Left ventricle myocardium inferior (tissue), 1 donor: Measurements from ENCODE around the gene IGSF21. TPM values are rescaled to one million over a fixed set of nuclear protein-coding genes. Genes with fewer than 3 reads are reported as not detected.

Experiments
- DNase-seq: peaks from one replicate; pipeline ENCODE4 v3.0.0-alpha.2; 2020
- H3K27ac ChIP-seq: fragments of 200-600 bp; replicated peaks from 2 replicates; pipeline ENCODE4 v1.8.0; 2021
- H3K27me3 ChIP-seq: fragments of 200-600 bp; 2 replicates; pipeline ENCODE4 v1.8.0; 2021; ENCODE audit warnings: low read depth
- H3K36me3 ChIP-seq: fragments of 200-600 bp; 2 replicates; pipeline ENCODE4 v1.8.0; 2021
- H3K4me1 ChIP-seq: fragments of 200-600 bp; 2 replicates; pipeline ENCODE4 v1.8.0; 2021
- H3K4me3 ChIP-seq: fragments of 200-600 bp; 2 replicates; pipeline ENCODE4 v1.8.0; 2021; ENCODE audit warnings: mild to moderate bottlenecking, moderate library complexity
- H3K9me3 ChIP-seq: fragments of 200-600 bp; replicated peaks from 2 replicates; pipeline ENCODE4 v1.8.0; 2021
- CTCF ChIP-seq: fragments of 200-600 bp; IDR thresholded peaks from 2 replicates; pipeline ENCODE4 v1.8.0; 2021; ENCODE audit warnings: antibody characterized with exemption, mild to moderate bottlenecking, borderline replicate concordance
- intact Hi-C: fragments of 100-400 bp; cut with micrococcal nuclease; formaldehyde crosslinking; loops from one replicate; pipeline ENCODE4 v1.11.0; 2022
- total RNA-seq: library from RNA; stranded (reverse); fragmentation: NEBNext Ultra II Directional; extraction: Animal tissue kit (Norgen Biotek cat#: 25700); gene quantifications from one replicate; pipeline ENCODE4 v1.2.1, GENCODE V29; 2021
- donor health status: DM: no; HTN: yes; CAD: no; lungs with severe emphysema.

IGSF21 gene
- total RNA-seq, 1 donor from 2014 or later = 0.47 TPM

- DNase-seq = no peak
- peaks cover 54% of the 10 kb centered on the region for H3K27me3 ChIP-seq
- no peak for TF ChIP-seq CTCF
- peaks cover 10% of the 10 kb centered on the region for H3K4me1 ChIP-seq
- no peak overlapping the region for H3K27ac ChIP-seq
- H3K4me3 ChIP-seq = no peak overlapping the region
- H3K9me3 ChIP-seq = no peaks in the 10 kb centered on the region
- no peaks in the 10 kb centered on the region for H3K36me3 ChIP-seq
- intact Hi-C loops = no loop called here
These were observed 40.1 kb downstream of the IGSF21 start for GRCh38 chr1:18147672-18148071.

GRCh38 chr1:18148461-18148860 lies 40.9 kb downstream of the IGSF21 start:
- intact Hi-C loops = no loop called here
- no peaks in the 10 kb centered on the region for H3K9me3 ChIP-seq
- H3K36me3 ChIP-seq = no peaks in the 10 kb centered on the region
- no peak for DNase-seq
- H3K4me3 ChIP-seq = no peak overlapping the region
- no peak for TF ChIP-seq CTCF
- no peak overlapping the region for H3K27ac ChIP-seq
- peaks cover 10% of the 10 kb centered on the region for H3K4me1 ChIP-seq
- H3K27me3 ChIP-seq = peaks cover 47% of the 10 kb centered on the region

GRCh38 chr1:18149027-18149641 lies 41.5 kb downstream of the IGSF21 start:
- Histone ChIP-seq H3K27me3 (peaks cover 41% of the 10 kb centered on the region), H3K9me3 (no peaks in the 10 kb centered on the region), H3K36me3 (no peaks in the 10 kb centered on the region), H3K4me3 (no peak overlapping the region), H3K27ac (no peak overlapping the region), H3K4me1 (peaks cover 10% of the 10 kb centered on the region)
- intact Hi-C loops = no loop called here
- TF ChIP-seq CTCF = no peak
- DNase-seq = no peak

GRCh38 chr1:18151436-18152122 lies 44.0 kb downstream of the IGSF21 start:
- H3K27me3 ChIP-seq = peaks cover 37% of the 10 kb centered on the region
- no peak overlapping the region for H3K4me3 ChIP-seq
- H3K4me1 ChIP-seq = peaks cover 4% of the 10 kb centered on the region
- no peak for DNase-seq
- intact Hi-C loops = no loop called here
- H3K27ac ChIP-seq = no peak overlapping the region
- TF ChIP-seq CTCF = no peak
- no peaks in the 10 kb centered on the region for H3K9me3 ChIP-seq
- no peaks in the 10 kb centered on the region for H3K36me3 ChIP-seq

DNA sequence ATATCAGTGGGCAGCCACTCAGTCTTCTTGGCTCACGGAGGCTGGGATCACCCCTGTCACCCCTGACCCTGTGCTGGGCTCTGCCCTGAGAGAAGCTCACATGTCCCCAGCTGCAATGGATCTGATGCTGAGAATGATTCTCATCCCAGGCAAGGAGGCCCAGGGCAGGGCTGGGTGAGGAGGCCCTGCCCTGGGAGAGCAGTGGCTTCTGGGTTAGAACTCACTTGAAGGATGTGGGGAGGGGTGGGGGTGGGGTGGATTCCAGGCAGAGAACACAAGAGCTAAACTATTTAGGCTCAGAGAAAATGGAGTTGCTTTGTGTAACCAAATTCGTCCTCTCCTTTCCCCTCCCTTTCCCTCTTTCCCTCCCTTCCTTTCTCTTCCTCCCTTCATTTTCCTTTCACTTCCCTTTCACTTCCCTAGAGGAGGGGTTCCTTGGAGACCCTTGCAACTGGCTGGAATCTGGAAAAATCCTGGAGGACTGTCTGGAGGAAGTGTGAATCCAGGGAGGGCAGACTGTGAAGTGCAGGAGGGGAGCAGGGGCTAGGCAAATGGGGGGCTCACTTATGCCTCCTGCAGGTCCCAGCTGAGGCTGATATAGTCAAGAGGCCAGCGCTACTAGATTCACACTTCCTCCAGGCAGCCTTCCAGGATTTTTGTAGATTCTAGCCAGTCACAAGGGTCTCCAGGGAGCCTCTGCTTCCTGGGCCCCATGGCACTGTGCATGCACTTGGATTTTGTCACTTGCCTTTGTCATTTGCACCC lies 47.0 kb downstream of the IGSF21 start:
- Histone ChIP-seq H3K36me3 (no peaks in the 10 kb centered on the region), H3K27me3 (peaks cover 57% of the 10 kb centered on the region), H3K4me1 (no peaks in the 10 kb centered on the region), H3K27ac (no peak overlapping the region), H3K9me3 (no peaks in the 10 kb centered on the region), H3K4me3 (no peak overlapping the region)
- intact Hi-C loops = no loop called here
- DNase-seq = no peak
- TF ChIP-seq CTCF = no peak
